PC-9 (cell line): ENCODE measurements around the gene IFNA13.

Source experiments
- EZH2 ChIP-seq: fragments of 200-600 bp; sonication (generic); IDR thresholded peaks from 2 replicates; pipeline ENCODE4 v1.8.0; 2017; ENCODE audit warnings: antibody characterized with exemption, low read depth
- TF ChIP-seq, protein P1 (sequence below): fragments of 200-600 bp; sonication (generic); conservative IDR thresholded peaks from 2 replicates; pipeline ENCODE4 v1.6.1; 2017; ENCODE audit warnings: mixed run types, antibody characterized with exemption, mild to moderate bottlenecking, moderate library complexity

DNA sequence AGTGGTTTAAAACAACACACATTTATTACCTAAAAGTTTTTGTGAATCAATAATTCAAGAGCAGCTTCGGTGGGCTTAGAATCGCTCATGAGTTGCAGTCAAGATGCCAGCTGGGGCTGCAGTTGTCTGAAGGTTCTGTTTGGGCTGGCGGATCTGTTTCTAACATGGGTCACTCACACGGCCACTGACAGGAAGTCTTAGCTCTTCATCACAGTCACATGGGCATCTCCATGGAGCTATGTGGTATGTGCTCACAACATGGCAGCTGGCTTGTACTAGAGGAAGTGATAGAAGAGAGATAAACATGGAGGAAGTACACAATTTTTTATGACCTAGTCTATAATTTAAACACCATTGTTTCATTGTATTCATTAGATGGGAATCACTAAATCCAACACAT is 43.8 kb downstream of the IFNA13 start:
- TF ChIP-seq EZH2, result no peak
- TF ChIP-seq, protein P1, sequence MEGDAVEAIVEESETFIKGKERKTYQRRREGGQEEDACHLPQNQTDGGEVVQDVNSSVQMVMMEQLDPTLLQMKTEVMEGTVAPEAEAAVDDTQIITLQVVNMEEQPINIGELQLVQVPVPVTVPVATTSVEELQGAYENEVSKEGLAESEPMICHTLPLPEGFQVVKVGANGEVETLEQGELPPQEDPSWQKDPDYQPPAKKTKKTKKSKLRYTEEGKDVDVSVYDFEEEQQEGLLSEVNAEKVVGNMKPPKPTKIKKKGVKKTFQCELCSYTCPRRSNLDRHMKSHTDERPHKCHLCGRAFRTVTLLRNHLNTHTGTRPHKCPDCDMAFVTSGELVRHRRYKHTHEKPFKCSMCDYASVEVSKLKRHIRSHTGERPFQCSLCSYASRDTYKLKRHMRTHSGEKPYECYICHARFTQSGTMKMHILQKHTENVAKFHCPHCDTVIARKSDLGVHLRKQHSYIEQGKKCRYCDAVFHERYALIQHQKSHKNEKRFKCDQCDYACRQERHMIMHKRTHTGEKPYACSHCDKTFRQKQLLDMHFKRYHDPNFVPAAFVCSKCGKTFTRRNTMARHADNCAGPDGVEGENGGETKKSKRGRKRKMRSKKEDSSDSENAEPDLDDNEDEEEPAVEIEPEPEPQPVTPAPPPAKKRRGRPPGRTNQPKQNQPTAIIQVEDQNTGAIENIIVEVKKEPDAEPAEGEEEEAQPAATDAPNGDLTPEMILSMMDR, result no peak
